HG03095 (cell line): ENCODE measurements around the gene MEX3A.

ENCODE experiments used
- ATAC-seq: cut with Tn5 transposase; IDR thresholded peaks from one replicate; pipeline ENCODE4 v1.9.1; 2021; ENCODE audit warnings: moderate library complexity; ENCODE audit not compliant: unreplicated experiment

MEX3A gene

GRCh38 chr1:156104065-156104810 lies 22.0 kb upstream of the MEX3A start:
- ATAC-seq, result no peak

- ATAC-seq, result no peak
Observed at GRCh38 chr1:156103521-156103947, 21.3 kb upstream of the MEX3A start.

- no peak for ATAC-seq
Observed at GRCh38 chr1:156102633-156103511, 20.6 kb upstream of the MEX3A start.

- no peak for ATAC-seq
Observed at GRCh38 chr1:156101880-156102279, 19.6 kb upstream of the MEX3A start.

GRCh38 chr1:156100205-156100995 lies 18.1 kb upstream of the MEX3A start:
- ATAC-seq, result no peak

GRCh38 chr1:156099282-156099681 lies 17.0 kb upstream of the MEX3A start:
- ATAC-seq, result no peak

- ATAC-seq, result no peak
Observed at GRCh38 chr1:156098784-156099183, 16.5 kb upstream of the MEX3A start.

GRCh38 chr1:156097499-156098178 lies 15.4 kb upstream of the MEX3A start:
- ATAC-seq, result no peak

GRCh38 chr1:156096640-156097391 lies 14.6 kb upstream of the MEX3A start:
- ATAC-seq, result peak; percentile 54

- ATAC-seq, result no peak
Observed at GRCh38 chr1:156095906-156096508, 13.7 kb upstream of the MEX3A start.

- ATAC-seq, result no peak
Observed at GRCh38 chr1:156091610-156092009, 9.3 kb upstream of the MEX3A start.

- ATAC-seq, result no peak
Observed at GRCh38 chr1:156090840-156091188, 8.5 kb upstream of the MEX3A start.

- ATAC-seq, result no peak
Observed at GRCh38 chr1:156090138-156090839, 8.0 kb upstream of the MEX3A start.

GRCh38 chr1:156089704-156090103 lies 7.4 kb upstream of the MEX3A start:
- ATAC-seq, result no peak

- no peak for ATAC-seq
Observed at GRCh38 chr1:156086256-156086662, 4.0 kb upstream of the MEX3A start.

GRCh38 chr1:156083800-156084790 lies 1.8 kb upstream of the MEX3A start:
- ATAC-seq, result no peak

- no peak for ATAC-seq
Observed at GRCh38 chr1:156081917-156082308, 352 bp downstream of the MEX3A start.
